DND-41 (cell line): Measurements from ENCODE around the gene THUMPD3.

ENCODE experiments used
- ATAC-seq: fragments of 200-7000 bp; cut with Tn5 transposase; 3 replicates; pipeline ENCODE4 v1.9.1; 2021; ENCODE audit warnings: low read depth; ENCODE audit not compliant: insufficient read depth
- DNase-seq: peaks from one replicate; pipeline ENCODE4 v3.0.0-alpha.2; 2020
- H2AFZ ChIP-seq: 2 replicates; pipeline ENCODE4 v1.6.0; 2012; ENCODE audit warnings: low read depth, low read length
- H3K27ac ChIP-seq: 2 replicates; pipeline ENCODE4 v1.5.1; 2012; ENCODE audit warnings: low read length, inconsistent platforms
- H3K27me3 ChIP-seq: fragments of 200-600 bp; sonication (generic); 2 replicates; pipeline ENCODE4 v1.6.0; 2012; ENCODE audit warnings: low read length, mild to moderate bottlenecking, inconsistent platforms; ENCODE audit not compliant: insufficient read depth, poor library complexity
- H3K36me3 ChIP-seq: 2 replicates; pipeline ENCODE4 v1.5.1; 2012; ENCODE audit warnings: low read length, inconsistent platforms; ENCODE audit not compliant: insufficient read depth
- H3K4me1 ChIP-seq: 2 replicates; pipeline ENCODE4 v1.5.1; 2012; ENCODE audit warnings: mild to moderate bottlenecking, low read length; ENCODE audit not compliant: insufficient read depth
- H3K4me2 ChIP-seq: 2 replicates; pipeline ENCODE4 v1.6.0; 2012; ENCODE audit warnings: mild to moderate bottlenecking, moderate library complexity, low read length, inconsistent platforms; ENCODE audit not compliant: insufficient read depth
- H3K4me3 ChIP-seq, 2 experiments: fragments of 200-600 bp in 1 of 2; shearing (Covaris generic) in 1 of 2; 2 replicates each; pipeline ENCODE4 v1.5.1; 2012 to 2016; ENCODE audit warnings: inconsistent platforms in 2 of 2, low read length in 2 of 2, mild to moderate bottlenecking in 2 of 2, low read depth in 1 of 2, moderate library complexity in 1 of 2
- H3K79me2 ChIP-seq: 2 replicates; pipeline ENCODE4 v1.6.0; 2012; ENCODE audit warnings: low read length, inconsistent platforms; ENCODE audit not compliant: insufficient read depth
- H3K9ac ChIP-seq: 2 replicates; pipeline ENCODE4 v1.6.0; 2012; ENCODE audit warnings: low read depth, mild to moderate bottlenecking, inconsistent platforms, low read length, moderate library complexity
- H3K9me3 ChIP-seq: 2 replicates; pipeline ENCODE4 v1.5.1; 2012; ENCODE audit warnings: low read length, moderate library complexity, mild to moderate bottlenecking, inconsistent platforms; ENCODE audit not compliant: insufficient read depth, severe bottlenecking
- H4K20me1 ChIP-seq: 2 replicates; pipeline ENCODE4 v1.6.0; 2012; ENCODE audit warnings: low read length; ENCODE audit not compliant: insufficient read depth
- CTCF ChIP-seq: IDR thresholded peaks from 2 replicates; pipeline ENCODE4 v1.5.1; 2012; ENCODE audit warnings: borderline replicate concordance, low read length, moderate library complexity, mild to moderate bottlenecking; ENCODE audit not compliant: poor library complexity, severe bottlenecking; ENCODE audit errors: extremely low read depth
- EZH2 ChIP-seq: IDR thresholded peaks from 3 replicates; pipeline ENCODE4 v1.6.1; 2012; ENCODE audit warnings: borderline replicate concordance, low read depth, mild to moderate bottlenecking, moderate library complexity, low read length, inconsistent platforms; ENCODE audit not compliant: severe bottlenecking

THUMPD3 gene

DNA sequence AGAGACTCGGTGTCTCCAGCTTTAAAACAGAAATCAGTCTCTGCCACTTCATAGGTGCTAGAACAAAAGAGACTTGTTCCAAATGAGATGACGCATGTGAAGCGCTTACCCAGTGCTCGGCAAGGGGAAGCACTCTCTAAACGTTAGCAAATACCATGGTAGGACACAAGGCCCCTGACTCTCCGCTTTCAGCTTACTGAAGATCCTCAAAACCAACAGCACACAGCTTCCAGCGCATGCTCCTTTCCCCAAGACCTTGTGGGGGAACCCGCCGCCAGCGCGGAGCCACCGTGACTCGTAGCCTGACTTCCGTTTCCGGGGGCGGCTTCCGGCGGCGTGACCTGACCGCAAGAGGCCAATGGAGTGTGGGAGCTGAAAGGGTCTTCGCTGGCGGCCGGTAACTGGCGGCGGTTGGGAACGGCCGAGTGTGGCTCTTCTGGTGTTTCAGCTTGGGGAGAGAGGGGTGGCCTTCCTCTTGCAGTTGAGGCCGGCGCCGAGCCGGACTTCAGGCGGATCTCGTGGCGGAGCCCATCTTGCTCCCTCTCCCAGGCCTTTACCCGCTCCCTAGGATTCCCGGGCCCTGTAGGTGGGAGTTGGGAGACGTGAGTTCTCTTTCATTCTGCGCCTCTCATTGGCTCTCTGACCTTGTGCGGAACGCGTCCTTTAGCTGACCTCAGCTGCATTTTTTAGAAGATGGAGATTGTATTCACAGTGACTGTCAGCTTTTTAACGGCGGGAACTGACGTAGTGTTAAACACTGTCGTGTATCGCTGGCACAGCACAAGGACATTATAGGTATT lies at the start of gene THUMPD3:
THUMPD3 (plus strand) TSS at position 324 of the 800 bp plus-strand sequence. CDS start 2,015 bp downstream, outside the sequence.
- Histone ChIP-seq H3K9ac (peak within 1 kb of the TSS; percentile 95), H2AFZ (peak within 1 kb of the TSS; percentile 88), H3K4me3 (peak within 1 kb of the TSS; percentile 94 to 95), H3K27ac (peak within 1 kb of the TSS; percentile 99), H3K79me2 (peaks cover 47% of the 10 kb centered on the region), H4K20me1 (peaks cover 3% of the 10 kb centered on the region; the same call in 1 of the 2 replicates), H3K4me1 (peaks cover 34% of the 10 kb centered on the region), H3K36me3 (peaks cover 33% of the 10 kb centered on the region), H3K4me2 (peak within 1 kb of the TSS; percentile 70), H3K9me3 (no peaks in the 10 kb centered on the region), H3K27me3 (no peaks in the 10 kb centered on the region)
- ATAC-seq: peak; percentile 97
- peak; percentile 93 for DNase-seq
- TF ChIP-seq CTCF (no peak), EZH2 (no peak)

GRCh38 chr3:9314796-9315195 lies 48.1 kb upstream of the THUMPD3 start:
- no peak for TF ChIP-seq CTCF
- Histone ChIP-seq H3K4me3 (no peak overlapping the region), H3K4me2 (no peak overlapping the region), H3K27ac (no peak overlapping the region), H3K9ac (no peak overlapping the region), H3K27me3 (peaks cover 17% of the 10 kb centered on the region), H3K4me1 (no peaks in the 10 kb centered on the region), H3K9me3 (no peaks in the 10 kb centered on the region), H4K20me1 (no peaks in the 10 kb centered on the region), H3K36me3 (no peaks in the 10 kb centered on the region), H2AFZ (no peak overlapping the region), H3K79me2 (no peaks in the 10 kb centered on the region)
- no peak for DNase-seq
- no peak for ATAC-seq

DNA sequence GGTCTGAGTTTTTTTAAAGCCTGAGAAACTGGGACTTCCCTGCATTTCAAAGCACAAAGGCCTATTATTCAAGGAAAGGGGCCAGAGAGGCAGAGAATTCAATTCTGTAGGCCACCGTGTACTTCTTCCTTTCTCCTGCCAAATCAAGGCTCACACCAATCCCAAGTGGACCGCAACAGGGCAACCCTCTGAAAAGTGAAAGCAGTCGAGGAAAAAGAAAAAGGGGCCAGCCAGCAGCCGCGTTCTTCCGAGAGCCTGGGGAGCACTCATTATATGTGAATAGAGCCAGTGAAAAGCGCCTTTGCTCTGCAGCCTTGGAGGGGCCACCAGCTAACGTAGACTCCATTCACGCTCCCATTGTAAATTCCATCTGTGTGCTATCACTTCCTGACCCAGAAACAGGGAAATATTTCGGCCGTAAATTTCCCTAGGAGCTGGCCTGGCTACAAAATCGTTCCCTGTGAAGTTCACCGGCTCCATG lies 45.9 kb upstream of the THUMPD3 start:
- no peak for ATAC-seq

More for the DNA sequence above, 45.9 kb upstream of the THUMPD3 start:
- no peaks in the 10 kb centered on the region for H3K79me2 ChIP-seq
- no peaks in the 10 kb centered on the region for H4K20me1 ChIP-seq
- H3K4me3 ChIP-seq: no peak overlapping the region
- no peaks in the 10 kb centered on the region for H3K36me3 ChIP-seq
- peaks cover 19% of the 10 kb centered on the region for H3K27me3 ChIP-seq
- H2AFZ ChIP-seq: no peak overlapping the region
- no peaks in the 10 kb centered on the region for H3K4me1 ChIP-seq
- TF ChIP-seq EZH2 (no peak), CTCF (no peak)
- no peak overlapping the region for H3K9ac ChIP-seq
- H3K9me3 ChIP-seq: no peaks in the 10 kb centered on the region
- no peak overlapping the region for H3K4me2 ChIP-seq
- H3K27ac ChIP-seq: no peak overlapping the region
- DNase-seq: no peak
